Measurements from ENCODE around the gene GPR142. TPM values are rescaled to one million over a fixed set of nuclear protein-coding genes. Genes with fewer than 3 reads are reported as not detected.

The GPR142 gene
- total RNA-seq, 1 experiment from 2014 or later, result not detected

GRCh38 chr17:74373838-74374606, 6.7 kb downstream of the GPR142 start:
- H3K36me3 Mint-ChIP-seq, result no peaks in the 10 kb centered on the region
- POLR2A ChIA-PET, result no interaction called here
- DNase-seq (ENCODE audit: low spot score), result no peak
- CTCF ChIA-PET, result interaction anchor here (0.6 to 2.5 kb wide), 13 partner anchors 11 to 192 kb away, joined by 3 to 19 read pairs (median 3); partner anchors contain the start of gene BTBD17
- no peaks in the 10 kb centered on the region for H3K9me3 Mint-ChIP-seq
- no peak for ATAC-seq
- peaks cover 6% of the 10 kb centered on the region for H3K4me1 Mint-ChIP-seq
- TF ChIP-seq ZNF281 (CRISPR knock-in tag; IDR thresholded peaks at IDR 0.05) (no peak), GABPB1 (CRISPR knock-in tag; IDR thresholded peaks at IDR 0.05) (peak; percentile 94)
- H3K4me3 Mint-ChIP-seq, result no peak overlapping the region
- H3K27ac Mint-ChIP-seq, result no peak overlapping the region; the same call in 1 of the 2 replicates
- peaks cover 2% of the 10 kb centered on the region; the same call in 1 of the 2 replicates for H3K27me3 Mint-ChIP-seq (ENCODE audit: low read depth)

- ATAC-seq, result no peak
- Mint-ChIP-seq H3K27ac (no peak overlapping the region), H3K36me3 (no peaks in the 10 kb centered on the region), H3K4me3 (no peak overlapping the region), H3K4me1 (no peaks in the 10 kb centered on the region), H3K9me3 (no peaks in the 10 kb centered on the region), H3K27me3 (ENCODE audit: low read depth) (no peaks in the 10 kb centered on the region; the same call in 1 of the 2 replicates)
- POLR2A ChIA-PET, result no interaction called here
- DNase-seq (ENCODE audit: low spot score), result no peak
- CTCF ChIA-PET, result interaction anchor here (1.0 to 2.5 kb wide), 2 partner anchors 18 to 80 kb away, joined by 3 to 16 read pairs; no protein-coding TSS in a partner anchor
- TF ChIP-seq ZNF671 (CRISPR knock-in tag; IDR thresholded peaks at IDR 0.05) (no peak), KAT7 (CRISPR knock-in tag; IDR thresholded peaks at IDR 0.05; ENCODE audit: borderline replicate concordance) (no peak), RELA (CRISPR knock-in tag; IDR thresholded peaks at IDR 0.05; ENCODE audit: borderline replicate concordance) (no peak), E2F1 (CRISPR knock-in tag; IDR thresholded peaks at IDR 0.05) (no peak), GABPB1 (CRISPR knock-in tag; IDR thresholded peaks at IDR 0.05) (no peak), CTCF (IDR thresholded peaks at IDR 0.05) (no peak), MXD4 (CRISPR knock-in tag; IDR thresholded peaks at IDR 0.05; ENCODE audit: borderline replicate concordance) (no peak), ZNF425 (CRISPR knock-in tag; conservative IDR thresholded peaks at IDR 0.05) (no peak), ATF6 (CRISPR knock-in tag; IDR thresholded peaks at IDR 0.05) (no peak), PRDM15 (CRISPR knock-in tag; IDR thresholded peaks at IDR 0.05) (no peak), TP53 (CRISPR knock-in tag; IDR thresholded peaks at IDR 0.05) (no peak), NFATC4 (CRISPR knock-in tag; IDR thresholded peaks at IDR 0.05) (no peak), E2F4 (CRISPR knock-in tag; IDR thresholded peaks at IDR 0.05; ENCODE audit: borderline replicate concordance, low read depth) (no peak), ZSCAN18 (CRISPR knock-in tag; IDR thresholded peaks at IDR 0.05) (no peak)
Measured at GRCh38 chr17:74374858-74375257, 7.6 kb downstream of the GPR142 start.
